Spleen (tissue), 11 donors: ENCODE data around the gene SPHK1. TPM values are rescaled to one million over a fixed set of nuclear protein-coding genes. Genes with fewer than 3 reads are reported as not detected.
A peak's percentile ranks its signal among the peaks of the same experiment; 100 is the strongest.

Source experiments
- DNase-seq: peaks from one replicate; pipeline ENCODE4 v3.0.0-alpha.2; 2020
- H3K27ac ChIP-seq, 8 donors: fragments of 200-600 bp; sonication (generic) in 7 of 8; 1 replicate in 4 of 8; 2 replicates in 4 of 8; pipeline versions ENCODE4 v1.5.0 to v1.8.0; 2016 to 2021; ENCODE audit warnings: inconsistent platforms in 4 of 8, mild to moderate bottlenecking in 4 of 8, moderate library complexity in 1 of 8
- H3K27me3 ChIP-seq, 7 donors: fragments of 200-600 bp; sonication (generic) in 6 of 7; replicated peaks in 1 of 7; 1 replicate in 4 of 7; 2 replicates in 3 of 7; pipeline versions ENCODE4 v1.5.0 to v1.8.0; 2016 to 2021; ENCODE audit warnings: inconsistent platforms in 3 of 7, mild to moderate bottlenecking in 1 of 7
- H3K36me3 ChIP-seq, 6 donors: fragments of 200-600 bp; sonication (generic) in 5 of 6; 1 replicate in 4 of 6; 2 replicates in 2 of 6; pipeline versions ENCODE4 v1.5.0 to v1.8.0; 2016 to 2021; ENCODE audit warnings: inconsistent platforms in 2 of 6
- H3K4me1 ChIP-seq, 6 donors: fragments of 200-600 bp; sonication (generic) in 5 of 6; 1 replicate in 3 of 6; 2 replicates in 3 of 6; pipeline versions ENCODE4 v1.5.0 to v1.8.0; 2016 to 2021; ENCODE audit warnings: inconsistent platforms in 3 of 6
- H3K4me3 ChIP-seq, 8 donors: fragments of 200-600 bp; sonication (generic) in 7 of 8; 1 replicate in 4 of 8; 2 replicates in 4 of 8; pipeline versions ENCODE4 v1.5.0 to v1.8.0; 2016 to 2021; ENCODE audit warnings: inconsistent platforms in 4 of 8, mild to moderate bottlenecking in 4 of 8, moderate library complexity in 2 of 8
- H3K9me3 ChIP-seq, 8 donors: fragments of 200-600 bp; sonication (generic) in 7 of 8; 1 replicate in 4 of 8; 2 replicates in 4 of 8; pipeline versions ENCODE4 v1.5.0 to v1.8.0; 2016 to 2021; ENCODE audit warnings: inconsistent platforms in 4 of 8
- POLR2A ChIP-seq, 3 donors: fragments of 450-650 bp; IDR thresholded peaks; one replicate each; pipeline ENCODE4 v1.5.1; 2017; ENCODE audit warnings: antibody characterized with exemption in 3 of 3, mild to moderate bottlenecking in 1 of 3
- POLR2AphosphoS5 ChIP-seq, 3 donors: sonication (generic); formaldehyde crosslinking; IDR thresholded peaks; one replicate each; pipeline ENCODE4 v1.5.1; 2017; ENCODE audit warnings: antibody characterized with exemption in 3 of 3
- WGBS, 5 donors: extraction: QIAGEN DNeasy Blood & Tissue Kit in 3 of 5; methylation state at CpG; one replicate each; pipeline versions ENCODE4 v1.1.5 to v1.1.7; 2013 to 2018; 5-methylcytosine and 5-hydroxymethylcytosine counted together
- intact Hi-C: fragments of 100-400 bp; cut with DNase I; formaldehyde crosslinking; loops from one replicate; pipeline ENCODE4 v1.15.0; 2023; ENCODE audit warnings: low total_unique reads
- polyA plus RNA-seq, 3 donors: library from polyadenylated mRNA; stranded (reverse); fragments of 200-250 nt; gene quantifications; one replicate each; pipeline ENCODE4 v1.2.1, GENCODE V29; 2013
- total RNA-seq, 7 donors: library from RNA; depleted of rRNA in 3 of 7; stranded (reverse); fragments of >200 nt in 3 of 7; fragmentation: NEBNext Ultra II Directional in 4 of 7; extraction: Animal tissue kit (Norgen Biotek cat#: 25700) in 4 of 7; gene quantifications; one replicate each; pipeline versions ENCODE4 v1.1.0 to v1.2.1, GENCODE V29; 2016 to 2021
- TF ChIP-seq, protein P1 (sequence below), 11 experiments: fragments of 200-600 bp in 7 of 11; fragments of 450-650 bp in 4 of 11; sonication (generic) in 4 of 11; IDR thresholded peaks in 8 of 11; conservative IDR thresholded peaks in 3 of 11; 1 replicate in 7 of 11; 2 replicates in 4 of 11; pipeline versions ENCODE4 v1.4.0 to v1.8.0; 2016 to 2021; ENCODE audit warnings: antibody characterized with exemption in 11 of 11, inconsistent platforms in 4 of 11, mild to moderate bottlenecking in 1 of 11
- donor health status: healthy with polysubstance abuse.
- donor health status: DM: no; HTN: no; CAD: no; lungs with moderate emphysema.
- donor health status: DM: no; HTN: no; CAD: no.
- donor health status: Bipolar disorder and iron deficiency.
- donor health status: healthy.
- donor health status: DM: no; HTN: no; CAD: no.
- donor health status: DM: yes; HTN: yes; CAD: no.

Gene SPHK1
- total and polyA plus RNA-seq, 10 donors: 3.7 to 11.4 (median 6.0) TPM

DNA sequence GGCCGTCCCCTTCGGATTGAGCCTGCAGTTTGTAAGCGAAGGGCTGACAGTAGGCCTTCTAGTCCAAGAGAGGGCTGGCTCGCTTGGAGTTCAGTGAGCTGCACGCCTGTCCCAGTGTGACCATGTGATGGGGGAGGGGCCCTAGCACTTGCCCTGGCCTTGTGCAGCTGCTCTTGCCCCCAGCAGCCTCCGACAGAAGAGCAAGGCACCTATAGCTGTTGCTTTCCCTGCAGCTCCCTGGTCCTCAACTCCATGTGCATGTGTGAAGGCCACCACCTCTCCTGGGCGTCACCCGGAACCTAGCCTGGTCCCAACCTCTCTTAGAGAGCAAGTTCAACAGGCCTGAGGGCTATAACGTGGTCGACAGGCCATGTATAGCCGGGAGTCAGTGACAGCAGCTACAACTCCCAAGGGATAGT is 5.6 kb downstream of the SPHK1 start:
- Histone ChIP-seq H3K4me1 (peaks cover 13 to 34% (median 22%) of the 10 kb centered on the region in 6 donors), H3K9me3 (no peaks in the 10 kb centered on the region), H3K27me3 (peaks cover 0 to 8% (median 5%) of the 10 kb centered on the region in 7 donors), H3K36me3 (peaks cover 0 to 57% (median 31%) of the 10 kb centered on the region in 6 donors), H3K27ac (no peak overlapping the region), H3K4me3 (no peak overlapping the region)
- TF ChIP-seq POLR2A (IDR thresholded peaks at IDR 0.05) (no peak), POLR2AphosphoS5 (IDR thresholded peaks at IDR 0.05) (no peak)
- TF ChIP-seq, protein P1, sequence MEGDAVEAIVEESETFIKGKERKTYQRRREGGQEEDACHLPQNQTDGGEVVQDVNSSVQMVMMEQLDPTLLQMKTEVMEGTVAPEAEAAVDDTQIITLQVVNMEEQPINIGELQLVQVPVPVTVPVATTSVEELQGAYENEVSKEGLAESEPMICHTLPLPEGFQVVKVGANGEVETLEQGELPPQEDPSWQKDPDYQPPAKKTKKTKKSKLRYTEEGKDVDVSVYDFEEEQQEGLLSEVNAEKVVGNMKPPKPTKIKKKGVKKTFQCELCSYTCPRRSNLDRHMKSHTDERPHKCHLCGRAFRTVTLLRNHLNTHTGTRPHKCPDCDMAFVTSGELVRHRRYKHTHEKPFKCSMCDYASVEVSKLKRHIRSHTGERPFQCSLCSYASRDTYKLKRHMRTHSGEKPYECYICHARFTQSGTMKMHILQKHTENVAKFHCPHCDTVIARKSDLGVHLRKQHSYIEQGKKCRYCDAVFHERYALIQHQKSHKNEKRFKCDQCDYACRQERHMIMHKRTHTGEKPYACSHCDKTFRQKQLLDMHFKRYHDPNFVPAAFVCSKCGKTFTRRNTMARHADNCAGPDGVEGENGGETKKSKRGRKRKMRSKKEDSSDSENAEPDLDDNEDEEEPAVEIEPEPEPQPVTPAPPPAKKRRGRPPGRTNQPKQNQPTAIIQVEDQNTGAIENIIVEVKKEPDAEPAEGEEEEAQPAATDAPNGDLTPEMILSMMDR (IDR thresholded peaks at IDR 0.05 in 8 of 11, conservative IDR thresholded peaks at IDR 0.05 in 3 of 11): no peak
- 84 to 90% (median 87%) methylated on average over 10 to 11 of the region's 11 CpGs for WGBS, 5 donors
- no peak for DNase-seq
- intact Hi-C loops: no loop called here

DNA sequence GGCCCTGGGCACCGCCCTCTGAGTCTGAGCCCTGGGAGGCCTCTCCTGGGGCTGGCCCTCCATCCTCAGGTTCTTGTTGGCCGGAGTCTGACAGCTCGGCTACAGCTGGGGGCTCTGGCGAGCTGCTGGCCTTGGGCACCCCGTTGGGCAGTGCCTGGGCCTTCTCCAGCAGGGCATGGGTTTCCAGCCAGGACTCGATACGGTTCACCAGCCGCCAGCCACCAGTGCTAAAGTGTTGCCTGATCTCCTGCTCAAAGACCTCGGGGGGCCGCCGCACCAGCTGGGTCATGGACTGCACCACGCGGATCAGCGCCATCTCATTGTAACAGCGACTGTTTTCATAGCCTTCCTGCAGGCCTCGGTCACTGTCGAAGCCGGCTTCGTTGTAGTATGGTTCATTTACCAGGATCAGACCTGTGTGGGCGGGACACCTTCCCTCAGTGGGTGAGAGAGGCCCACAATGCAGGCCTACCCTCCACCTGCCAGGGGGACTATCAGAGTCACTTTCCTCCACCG is 6.8 kb downstream of the SPHK1 start:
- H3K9me3 ChIP-seq: no peaks in the 10 kb centered on the region
- whole genome bisulfite sequencing, 5 donors: 96 to 98% (median 97%) methylated on average over 13 to 21 of the region's 21 CpGs
- intact Hi-C loops: no loop called here
- H3K4me3 ChIP-seq: no peak overlapping the region
- H3K27me3 ChIP-seq: no peaks in the 10 kb centered on the region
- H3K27ac ChIP-seq: no peak overlapping the region
- peaks cover under 1 to 21% (median 9%) of the 10 kb centered on the region in 6 donors for H3K4me1 ChIP-seq
- peaks cover 0 to 69% (median 43%) of the 10 kb centered on the region in 6 donors for H3K36me3 ChIP-seq
- TF ChIP-seq, protein P1 (IDR thresholded peaks at IDR 0.05 in 8 of 11, conservative IDR thresholded peaks at IDR 0.05 in 3 of 11): no peak
- peak in 1 of 3 donors; percentile 25 for TF ChIP-seq POLR2AphosphoS5 (IDR thresholded peaks at IDR 0.05)
- no peak for DNase-seq

DNA sequence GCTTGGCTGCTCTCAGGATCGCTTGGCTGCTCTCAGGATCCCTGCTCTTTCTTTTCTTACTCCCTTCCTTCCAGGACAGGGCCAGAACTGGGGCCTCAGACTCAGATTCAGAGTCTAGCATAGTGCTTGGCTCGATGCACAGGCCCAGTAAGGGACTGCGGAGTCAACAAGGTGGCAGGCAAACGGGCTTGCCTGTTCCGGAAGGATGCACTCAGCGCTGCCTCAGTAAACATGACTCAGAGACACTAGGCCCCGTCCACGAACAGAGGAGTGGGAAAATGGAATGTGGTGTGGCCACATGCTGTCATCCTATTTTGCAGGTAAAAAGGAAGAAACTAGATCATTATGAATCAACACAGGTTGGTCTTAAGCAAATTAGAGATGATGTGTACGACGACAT is 9.8 kb downstream of the SPHK1 start:
- Histone ChIP-seq H3K27me3 (no peaks in the 10 kb centered on the region), H3K27ac (no peak overlapping the region), H3K4me3 (no peak overlapping the region), H3K9me3 (no peaks in the 10 kb centered on the region), H3K36me3 (peaks cover 0 to 96% (median 61%) of the 10 kb centered on the region in 6 donors), H3K4me1 (peaks cover 0 to 29% (median 21%) of the 10 kb centered on the region in 6 donors)
- intact Hi-C loops: no loop called here
- 91 to 95% (median 93%) methylated on average over 10 of the region's 10 CpGs for WGBS, 5 donors
- TF ChIP-seq, protein P1 (IDR thresholded peaks at IDR 0.05 in 8 of 11, conservative IDR thresholded peaks at IDR 0.05 in 3 of 11): no peak
- TF ChIP-seq POLR2A (IDR thresholded peaks at IDR 0.05) (no peak), POLR2AphosphoS5 (IDR thresholded peaks at IDR 0.05) (no peak)
- DNase-seq: no peak

DNA sequence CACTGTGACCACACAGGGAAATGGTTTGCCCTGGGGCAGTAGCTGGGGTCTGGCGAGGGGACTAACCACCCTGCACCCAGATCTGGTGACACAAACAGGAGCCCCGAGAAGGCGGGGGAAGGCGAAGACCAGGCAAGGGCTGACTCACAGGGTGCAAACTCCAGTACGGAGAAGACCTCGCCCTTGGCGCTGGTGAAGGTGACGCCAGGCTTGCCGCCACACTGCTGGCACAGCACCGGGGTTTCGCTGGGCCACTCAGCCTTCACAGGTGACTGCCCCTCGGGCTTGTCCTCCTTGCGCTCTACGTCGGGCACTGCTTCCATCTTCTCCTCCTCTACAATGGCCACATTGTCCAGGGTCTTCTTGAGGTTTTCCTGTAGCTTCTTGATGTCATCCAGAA is 11.6 kb downstream of the SPHK1 start:
- no peaks in the 10 kb centered on the region for H3K27me3 ChIP-seq
- H3K36me3 ChIP-seq: peaks cover 0 to 100% (median 72%) of the 10 kb centered on the region in 6 donors
- 94 to 98% (median 96%) methylated on average over 15 of the region's 15 CpGs for WGBS, 5 donors
- no peak for DNase-seq
- no peaks in the 10 kb centered on the region for H3K9me3 ChIP-seq
- no peak overlapping the region for H3K27ac ChIP-seq
- no peak for TF ChIP-seq POLR2AphosphoS5 (IDR thresholded peaks at IDR 0.05)
- TF ChIP-seq, protein P1 (IDR thresholded peaks at IDR 0.05 in 8 of 11, conservative IDR thresholded peaks at IDR 0.05 in 3 of 11): no peak
- no peak for TF ChIP-seq POLR2A (IDR thresholded peaks at IDR 0.05)
- intact Hi-C loops: loop anchor here (5.0 kb wide), 1 partner anchor 94 kb away; no protein-coding TSS in a partner anchor
- peaks cover 0 to 19% (median 17%) of the 10 kb centered on the region in 6 donors for H3K4me1 ChIP-seq
- no peak overlapping the region for H3K4me3 ChIP-seq
